Measurements from ENCODE around the gene UNC119.
A peak's percentile ranks its signal among the peaks of the same experiment; 100 is the strongest.
"Not testable (repeated sequence)": the region's sequence is repeated elsewhere in the genome, so short reads cannot be mapped to it uniquely, and the experiment has no call there.

UNC119 gene

DNA sequence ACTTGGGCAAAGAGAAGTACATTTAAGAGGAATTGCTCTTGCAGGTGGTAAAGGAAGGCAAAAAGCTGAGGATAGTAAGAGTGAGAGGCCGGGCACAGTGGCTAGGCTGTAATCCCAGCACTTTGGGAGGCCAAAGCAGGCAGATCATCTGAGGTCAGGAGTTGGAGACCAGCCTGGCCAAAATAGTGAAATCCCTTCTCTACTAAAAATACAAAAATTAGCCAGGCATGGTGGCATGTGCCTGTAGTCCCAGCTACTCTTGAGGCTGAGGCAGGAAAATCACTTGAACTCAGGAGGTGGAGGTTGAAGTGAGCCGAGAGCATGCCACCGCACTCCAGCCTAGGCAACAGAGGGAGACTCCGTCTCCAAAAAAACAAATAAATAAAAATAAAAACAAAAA lies 30.1 kb downstream of the UNC119 start:
- DNase-seq (ENCODE audit: low spot score): not testable (repeated sequence)

GRCh38 chr17:28521311-28522085 lies 30.9 kb downstream of the UNC119 start:
- no peak for DNase-seq (ENCODE audit: low spot score)

DNA sequence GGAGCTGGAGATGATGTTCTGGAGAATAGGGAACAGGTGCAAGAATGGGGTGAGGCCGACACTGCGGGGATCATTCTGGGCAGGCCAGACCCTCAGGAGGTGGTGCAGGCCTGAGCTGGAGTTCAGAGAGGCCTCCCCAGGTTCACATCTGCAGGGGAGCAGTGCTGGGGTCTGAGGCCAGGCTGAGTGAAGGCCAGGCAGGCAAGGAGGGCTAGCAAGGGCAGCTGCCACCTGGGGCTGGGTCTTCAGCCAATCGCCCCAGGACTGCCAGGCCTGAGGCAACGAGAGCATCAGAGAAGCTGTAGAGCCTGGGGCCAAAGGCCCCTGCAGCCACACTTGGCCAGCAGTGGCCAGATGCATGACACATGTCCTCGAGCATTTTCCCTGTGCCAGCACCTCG lies 31.7 kb downstream of the UNC119 start:
- no peak for DNase-seq (ENCODE audit: low spot score)

DNA sequence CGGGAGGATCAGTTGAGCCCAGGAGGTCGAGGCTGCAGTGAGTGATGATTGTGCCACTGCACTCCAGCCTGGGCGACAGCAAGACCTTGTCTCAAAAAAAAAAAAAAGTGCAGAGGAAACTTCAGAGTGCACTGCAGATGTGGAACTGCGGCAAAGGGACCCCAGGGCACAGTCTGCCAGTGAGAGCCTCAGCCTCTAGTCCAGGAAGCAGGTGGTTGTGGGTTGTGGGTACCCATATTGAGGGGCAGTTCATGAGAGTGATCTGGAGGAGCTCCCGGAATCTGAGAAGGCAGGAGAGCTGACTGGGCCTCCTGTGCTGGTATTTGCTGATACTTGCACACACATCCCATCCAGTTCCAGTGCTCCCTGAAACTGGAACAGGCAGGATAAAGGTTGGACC lies 33.2 kb downstream of the UNC119 start:
- no peak for DNase-seq (ENCODE audit: low spot score)

DNA sequence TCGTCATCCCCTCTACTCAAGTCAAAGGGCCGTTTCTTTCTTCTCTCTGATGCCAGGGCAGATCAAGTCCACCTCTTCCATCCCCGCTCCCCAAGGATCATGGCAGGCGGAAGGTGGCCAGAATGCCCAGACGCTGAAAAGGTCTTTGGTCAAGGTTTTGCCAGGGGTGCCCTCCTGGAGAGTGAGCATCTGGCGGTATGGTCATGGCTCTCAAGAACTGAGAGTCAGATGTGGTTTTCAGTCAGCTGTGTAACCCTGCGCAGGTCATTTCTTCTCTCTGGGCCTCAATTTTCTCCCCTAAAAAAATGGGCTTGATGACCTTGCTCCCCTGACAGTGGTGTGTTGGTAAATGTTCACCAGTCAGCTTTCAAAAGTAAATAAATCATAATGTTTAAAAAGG lies 33.8 kb downstream of the UNC119 start:
- no peak for DNase-seq (ENCODE audit: low spot score)

GRCh38 chr17:28518132-28518531 lies 34.3 kb downstream of the UNC119 start:
- peak; percentile 59 for DNase-seq (ENCODE audit: low spot score)

GRCh38 chr17:28515518-28515917 lies 36.9 kb downstream of the UNC119 start:
- no peak for DNase-seq (ENCODE audit: low spot score)

- no peak for DNase-seq (ENCODE audit: low spot score)
Measured at GRCh38 chr17:28514561-28515002, 37.8 kb downstream of the UNC119 start.

DNA sequence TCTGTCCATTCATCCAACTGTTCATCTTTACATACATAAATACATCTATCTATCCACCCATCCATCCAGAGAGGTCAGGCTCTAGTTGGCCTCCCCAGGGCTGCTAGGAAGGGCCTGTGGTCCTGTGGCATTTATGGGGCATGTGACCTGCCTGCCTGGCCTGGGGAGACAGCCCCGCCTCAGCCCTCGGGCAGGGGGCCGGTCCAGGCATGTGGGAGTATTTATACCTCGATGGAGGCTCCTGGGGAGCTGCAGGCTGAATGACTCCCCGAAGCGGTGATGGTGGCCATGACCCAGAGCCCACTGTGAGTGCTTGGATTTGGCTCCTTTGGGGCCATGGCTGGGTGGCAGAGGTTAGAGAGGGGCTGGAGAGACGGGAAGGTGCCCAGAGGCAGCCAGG lies 38.9 kb downstream of the UNC119 start:
- no peak for DNase-seq (ENCODE audit: low spot score)

DNA sequence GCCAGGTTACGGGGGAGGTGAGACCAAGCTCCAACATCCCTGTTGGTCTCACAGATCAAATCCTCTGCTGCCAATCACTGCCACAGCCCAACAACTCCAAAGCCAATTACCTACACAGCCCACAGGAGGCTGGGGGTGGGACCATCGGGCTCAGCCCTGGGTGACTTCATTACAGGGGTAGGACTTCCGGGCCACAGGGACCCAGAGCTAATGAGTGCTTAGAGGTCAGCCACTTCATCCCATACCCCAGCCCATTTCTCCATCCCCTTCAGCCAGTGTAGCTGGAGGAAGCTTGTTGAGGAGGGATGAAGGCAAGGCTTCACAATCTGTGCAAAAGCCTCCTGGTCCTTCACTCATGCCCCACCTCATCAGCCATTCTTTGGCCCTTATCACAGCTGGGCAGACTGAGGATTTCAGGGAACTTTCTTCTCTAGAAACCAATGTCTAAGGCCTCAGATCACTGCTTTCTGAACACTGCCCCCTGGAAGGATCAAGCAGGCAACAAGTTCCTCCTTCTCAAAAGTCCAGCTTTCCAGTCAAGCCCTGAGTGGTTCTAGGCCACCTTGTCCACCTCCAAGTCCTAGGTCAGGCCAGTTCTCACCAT lies 40.5 kb downstream of the UNC119 start:
- DNase-seq (ENCODE audit: low spot score): no peak

DNA sequence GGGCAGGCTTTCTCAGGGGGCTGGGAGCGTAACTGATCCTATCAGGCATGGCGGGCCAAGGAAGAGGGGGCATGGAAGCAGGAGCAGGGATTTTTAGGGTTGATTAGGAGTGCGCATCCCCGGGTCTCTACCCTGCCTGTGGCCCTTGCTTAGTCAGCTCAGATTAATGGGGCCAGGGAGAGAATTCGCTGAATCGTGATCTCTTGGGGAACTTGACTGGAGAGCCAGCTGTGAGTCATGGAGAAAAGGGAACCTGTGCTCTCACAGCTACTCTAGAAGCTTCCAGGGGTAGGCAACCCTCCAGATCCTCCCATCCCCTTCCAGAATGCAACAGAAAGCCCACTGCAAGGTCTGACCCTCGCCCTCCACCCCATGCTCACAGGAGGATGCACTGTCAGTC lies 42.6 kb downstream of the UNC119 start:
- no peak for DNase-seq (ENCODE audit: low spot score)

DNA sequence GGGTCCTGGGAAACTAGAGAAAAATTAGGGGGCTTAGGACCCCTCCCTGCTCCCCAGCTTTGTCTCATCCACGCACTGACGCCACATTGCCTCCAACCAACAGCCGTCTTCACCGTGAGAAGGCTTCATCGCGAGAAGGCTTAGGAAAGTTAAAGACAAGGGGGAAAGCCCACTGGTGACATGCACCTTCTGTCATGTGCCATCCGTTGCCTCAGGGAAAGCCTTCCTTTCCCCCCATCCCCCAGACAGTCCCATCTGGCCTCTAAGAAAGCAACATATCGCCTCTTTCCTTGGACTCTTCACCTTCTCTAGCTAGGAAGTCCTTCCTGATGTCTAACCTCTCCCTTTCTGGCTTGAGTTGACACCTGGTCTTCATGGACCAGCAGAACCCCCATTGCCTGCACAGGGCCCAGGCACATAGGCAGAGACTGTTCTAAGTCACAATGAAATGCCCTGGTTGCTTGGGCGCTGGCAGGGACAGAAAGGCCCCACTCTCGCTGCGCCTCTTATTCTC lies 44.2 kb downstream of the UNC119 start:
- DNase-seq (ENCODE audit: low spot score): no peak

DNA sequence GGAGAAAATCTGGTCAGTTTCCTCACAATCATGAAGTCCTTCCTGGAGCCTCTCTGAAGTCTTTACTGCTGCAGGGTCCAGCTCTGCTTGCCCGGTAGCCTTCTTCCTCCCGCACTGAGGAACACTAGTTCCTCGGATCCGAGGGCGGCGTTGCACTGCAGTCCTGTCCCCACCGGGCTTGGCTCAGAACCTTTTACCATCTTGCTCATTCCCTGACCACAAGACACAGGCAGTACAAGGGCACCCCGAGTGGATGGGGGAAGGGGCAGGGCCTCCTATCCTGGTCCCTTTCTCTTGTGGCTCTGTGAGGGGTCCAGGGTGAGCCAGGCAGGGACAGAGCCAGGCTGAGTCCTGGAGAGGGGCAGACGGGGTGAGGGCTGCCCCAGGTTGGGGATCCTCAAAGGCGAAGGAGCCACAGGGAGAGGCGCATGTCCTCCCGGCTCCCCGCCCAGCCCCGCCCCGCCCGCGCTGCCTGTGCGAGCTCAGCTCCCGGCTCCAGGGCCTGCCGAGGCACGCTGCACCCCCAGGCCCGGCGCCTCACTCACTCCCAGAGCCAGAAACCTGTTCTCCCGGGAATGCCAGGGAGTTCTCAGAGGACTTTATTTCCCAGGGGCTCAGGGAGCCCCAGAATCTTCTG lies 44.7 kb downstream of the UNC119 start:
- no peak for DNase-seq (ENCODE audit: low spot score)

GRCh38 chr17:28506763-28507487 lies 45.5 kb downstream of the UNC119 start:
- DNase-seq (ENCODE audit: low spot score): no peak

DNA sequence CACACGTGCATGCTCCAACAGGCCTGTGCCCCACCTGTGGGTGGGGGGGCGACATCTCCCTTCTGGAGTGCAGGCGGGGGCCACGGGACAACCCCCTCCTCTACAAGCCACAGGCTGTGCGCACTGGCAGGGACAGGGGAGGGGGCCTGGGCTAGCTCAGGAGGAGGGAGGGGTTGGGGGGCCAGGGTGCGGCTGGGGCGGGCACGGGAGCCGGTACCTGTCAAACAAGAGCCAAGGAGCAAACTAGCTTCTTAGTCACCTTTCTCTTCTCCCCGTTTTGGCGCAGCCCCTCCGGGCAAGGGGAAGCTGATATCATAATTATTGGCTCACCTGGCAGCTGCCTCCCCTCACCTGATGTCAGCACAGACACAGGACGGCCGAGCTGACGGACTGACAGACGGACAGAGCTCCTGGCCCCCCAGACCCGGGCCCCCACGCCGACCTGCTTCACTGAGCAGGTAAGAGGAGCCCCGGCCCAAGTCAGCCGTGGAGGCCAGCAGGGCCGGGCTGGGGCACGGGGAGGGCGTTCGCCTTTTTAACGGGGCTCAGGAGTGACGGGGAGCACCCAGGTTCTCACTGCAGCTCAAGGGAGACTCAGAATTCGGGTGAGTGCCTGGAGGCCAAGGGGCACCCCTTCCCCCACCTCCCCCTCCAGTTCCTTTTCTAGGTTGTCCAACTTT lies 46.3 kb downstream of the UNC119 start, which contains the start of gene FOXN1:
Gene FOXN1, plus strand, starts transcription at position 363 of the 680 bp plus-strand sequence. CDS start 17,622 bp downstream, outside the sequence.
- DNase-seq (ENCODE audit: low spot score): no peak

- DNase-seq (ENCODE audit: low spot score): no peak
Measured at GRCh38 chr17:28503420-28503819, 49.0 kb downstream of the UNC119 start.

DNA sequence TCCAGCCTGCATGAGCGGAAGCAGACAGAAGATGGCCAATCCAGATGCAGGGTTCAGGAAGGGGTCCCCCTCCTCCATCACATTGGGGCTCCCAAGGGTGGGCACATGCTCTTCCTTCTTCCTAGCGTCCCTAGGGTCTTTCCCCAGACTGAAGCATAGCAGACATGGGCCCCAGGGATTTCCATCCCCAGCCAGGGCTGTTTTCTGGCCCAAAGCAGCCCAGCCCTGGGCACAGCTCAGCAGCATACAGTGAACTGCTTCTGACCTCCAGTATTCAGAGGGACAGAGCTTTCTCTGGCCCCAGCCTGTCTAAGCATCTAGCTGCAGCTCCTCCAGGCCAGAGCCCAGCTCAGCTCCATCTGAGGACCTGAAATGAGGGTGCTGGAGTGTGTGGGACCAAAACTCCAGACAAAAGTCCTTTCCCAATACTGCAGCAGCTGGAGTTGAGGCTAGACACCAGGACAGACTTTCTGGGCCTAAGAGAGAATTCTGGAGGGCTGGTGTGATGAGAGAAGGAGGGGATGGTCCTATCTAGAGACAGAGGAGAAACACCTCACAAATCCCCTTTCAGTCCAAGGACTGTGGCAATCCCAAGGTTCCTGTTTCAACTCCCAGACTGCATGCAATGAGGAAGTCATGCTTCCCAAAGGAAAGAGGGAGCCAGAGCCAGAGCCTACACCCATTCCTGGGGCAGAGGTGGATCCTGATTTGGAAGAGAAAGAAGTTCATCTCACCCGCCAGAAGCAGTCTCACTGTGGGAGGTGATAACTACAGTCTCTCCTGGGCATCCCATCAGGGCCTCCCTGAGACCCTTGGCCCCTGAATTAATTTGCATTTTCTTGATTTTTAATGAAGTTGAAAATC lies 50.8 kb downstream of the UNC119 start:
- no peak for DNase-seq (ENCODE audit: low spot score)

GRCh38 chr17:28500712-28501379 lies 51.6 kb downstream of the UNC119 start:
- no peak for DNase-seq (ENCODE audit: low spot score)

- DNase-seq (ENCODE audit: low spot score): no peak
Measured at GRCh38 chr17:28499684-28500357, 52.6 kb downstream of the UNC119 start.

DNA sequence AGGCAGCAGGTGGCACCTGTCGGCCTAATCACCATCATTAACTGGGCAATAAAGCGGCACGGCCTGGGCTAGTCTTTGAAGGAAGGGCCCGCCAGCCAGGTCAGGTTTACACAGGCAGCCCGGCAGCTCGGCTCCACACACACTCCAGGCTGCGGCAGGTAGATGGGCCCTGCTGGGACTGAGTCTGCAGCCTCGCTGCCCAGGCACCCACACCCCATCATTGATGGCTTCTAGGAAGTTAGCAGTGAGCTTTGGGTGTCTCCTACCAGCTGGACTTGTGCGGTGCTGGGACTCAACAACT lies 53.1 kb downstream of the UNC119 start:
- no peak for DNase-seq (ENCODE audit: low spot score)

Data from germinal center (tissue), 1 donor.